Keratinocyte (primary cell): ENCODE data around the gene ZNF688. TPM values are rescaled to one million over a fixed set of nuclear protein-coding genes. Genes with fewer than 3 reads are reported as not detected.

Experiments used
- DNase-seq: peaks from one replicate; pipeline ENCODE4 v3.0.0-alpha.2; 2011; ENCODE audit warnings: low read depth, missing footprints, low spot score
- FAIRE-seq: peaks from 2 replicates; lab custom pipeline; 2011; peaks lifted over from hg19 to GRCh38; lab: Jason Lieb, UNC
- H2AFZ ChIP-seq: 2 replicates; pipeline ENCODE4 v1.6.0; 2012; ENCODE audit warnings: low read length, control low read depth, inconsistent platforms; ENCODE audit not compliant: control insufficient read depth
- H3K27ac ChIP-seq: 2 replicates; pipeline ENCODE4 v1.5.1; 2011; ENCODE audit warnings: low read length; ENCODE audit not compliant: control insufficient read depth, insufficient read depth
- H3K27me3 ChIP-seq: 3 replicates; pipeline ENCODE4 v1.6.0; 2011; ENCODE audit warnings: low read length; ENCODE audit not compliant: control insufficient read depth, insufficient read depth; ENCODE audit errors: extremely low read depth
- H3K36me3 ChIP-seq, 2 experiments: 2 replicates in 1 of 2; 3 replicates in 1 of 2; pipeline ENCODE4 v1.5.1; 2011; ENCODE audit warnings: low read length in 2 of 2, mild to moderate bottlenecking in 1 of 2; ENCODE audit not compliant: control insufficient read depth in 2 of 2, insufficient read depth in 2 of 2; ENCODE audit errors: extremely low read depth in 1 of 2
- H3K4me1 ChIP-seq: 3 replicates; pipeline ENCODE4 v1.5.1; 2011; ENCODE audit warnings: low read length; ENCODE audit not compliant: control insufficient read depth, insufficient read depth; ENCODE audit errors: extremely low read depth
- H3K4me2 ChIP-seq: 3 replicates; pipeline ENCODE4 v1.6.0; 2011; ENCODE audit warnings: low read depth, low read length; ENCODE audit not compliant: control insufficient read depth, insufficient read depth; ENCODE audit errors: extremely low read depth
- H3K4me3 ChIP-seq, 3 experiments: fragments of 200-600 bp in 1 of 3; sonication (generic) in 1 of 3; 2 replicates in 2 of 3; 3 replicates in 1 of 3; pipeline ENCODE4 v1.5.1; 2011 to 2016; ENCODE audit warnings: low read length in 3 of 3, mild to moderate bottlenecking in 3 of 3, control low read depth in 2 of 3, inconsistent platforms in 1 of 3, low read depth in 1 of 3, mixed read lengths in 1 of 3, mixed run types in 1 of 3, moderate library complexity in 1 of 3; ENCODE audit not compliant: control insufficient read depth in 2 of 3, insufficient read depth in 2 of 3; ENCODE audit errors: extremely low read depth in 1 of 3
- H3K79me2 ChIP-seq: 2 replicates; pipeline ENCODE4 v1.6.0; 2012; ENCODE audit warnings: low read length; ENCODE audit not compliant: control insufficient read depth, insufficient read depth
- H3K9ac ChIP-seq: 3 replicates; pipeline ENCODE4 v1.6.0; 2011; ENCODE audit warnings: low read length; ENCODE audit not compliant: control insufficient read depth, insufficient read depth; ENCODE audit errors: extremely low read depth
- H3K9me1 ChIP-seq: 3 replicates; pipeline ENCODE4 v1.6.0; 2011; ENCODE audit warnings: low read length; ENCODE audit not compliant: control insufficient read depth, insufficient read depth; ENCODE audit errors: extremely low read depth
- H3K9me3 ChIP-seq: 2 replicates; pipeline ENCODE4 v1.5.1; 2012; ENCODE audit warnings: low read depth, low read length; ENCODE audit not compliant: control insufficient read depth
- H4K20me1 ChIP-seq: 3 replicates; pipeline ENCODE4 v1.6.0; 2011; ENCODE audit warnings: low read length; ENCODE audit not compliant: control insufficient read depth, insufficient read depth; ENCODE audit errors: extremely low read depth
- EZH2 ChIP-seq: IDR thresholded peaks from one replicate; pipeline ENCODE4 v1.6.1; 2012; ENCODE audit warnings: inconsistent platforms, mild to moderate bottlenecking, low read length, moderate library complexity
- dilution Hi-C: fragments of 300-500 bp; cut with MboI; formaldehyde crosslinking; loops from one replicate; pipeline ENCODE4 v1.7.0; 2020; ENCODE audit warnings: low sequenced_read_pairs; ENCODE audit not compliant: extremely low pct_ligation_motif_present
- polyA plus RNA-seq, 5 experiments: library from polyadenylated mRNA; depleted of rRNA in 3 of 5; stranded (reverse) in 3 of 5; stranded (forward) in 1 of 5; unstranded in 1 of 5; fragments of >200 nt; gene quantifications; 1 replicate in 1 of 5; 2 replicates in 3 of 5; 3 replicates in 1 of 5; pipeline versions ENCODE4 v1.2.1 to v1.2.3, GENCODE V29; 2011 to 2012; ENCODE audit warnings: missing spikeins in 2 of 5, low read depth in 1 of 5, low replicate concordance in 1 of 5
- TF ChIP-seq, protein P1 (sequence below), 3 experiments: IDR thresholded peaks in 1 of 3; conservative IDR thresholded peaks in 1 of 3; optimal IDR thresholded peaks in 1 of 3; 2 replicates in 2 of 3; 3 replicates in 1 of 3; pipeline versions ENCODE3 to v1.5.1; 2011; ENCODE audit warnings: low read length in 3 of 3, mild to moderate bottlenecking in 3 of 3, moderate library complexity in 2 of 3, control low read depth in 1 of 3, inconsistent platforms in 1 of 3; ENCODE audit not compliant: insufficient read depth in 2 of 3; ENCODE audit errors: extremely low read depth in 1 of 3

Gene ZNF688
- polyA plus RNA-seq, 1 donor (not counting 4 experiments of a cell fraction or from before 2014, with no cell fraction given), result 4.9 TPM

- H3K4me1 ChIP-seq, result peaks cover 5% of the 10 kb centered on the region
- FAIRE-seq, result no peak
- no peak overlapping the region for H3K4me2 ChIP-seq
- H3K27ac ChIP-seq, result no peak overlapping the region
- no peak overlapping the region for H3K4me3 ChIP-seq
- no peak for DNase-seq
- TF ChIP-seq, protein P1, sequence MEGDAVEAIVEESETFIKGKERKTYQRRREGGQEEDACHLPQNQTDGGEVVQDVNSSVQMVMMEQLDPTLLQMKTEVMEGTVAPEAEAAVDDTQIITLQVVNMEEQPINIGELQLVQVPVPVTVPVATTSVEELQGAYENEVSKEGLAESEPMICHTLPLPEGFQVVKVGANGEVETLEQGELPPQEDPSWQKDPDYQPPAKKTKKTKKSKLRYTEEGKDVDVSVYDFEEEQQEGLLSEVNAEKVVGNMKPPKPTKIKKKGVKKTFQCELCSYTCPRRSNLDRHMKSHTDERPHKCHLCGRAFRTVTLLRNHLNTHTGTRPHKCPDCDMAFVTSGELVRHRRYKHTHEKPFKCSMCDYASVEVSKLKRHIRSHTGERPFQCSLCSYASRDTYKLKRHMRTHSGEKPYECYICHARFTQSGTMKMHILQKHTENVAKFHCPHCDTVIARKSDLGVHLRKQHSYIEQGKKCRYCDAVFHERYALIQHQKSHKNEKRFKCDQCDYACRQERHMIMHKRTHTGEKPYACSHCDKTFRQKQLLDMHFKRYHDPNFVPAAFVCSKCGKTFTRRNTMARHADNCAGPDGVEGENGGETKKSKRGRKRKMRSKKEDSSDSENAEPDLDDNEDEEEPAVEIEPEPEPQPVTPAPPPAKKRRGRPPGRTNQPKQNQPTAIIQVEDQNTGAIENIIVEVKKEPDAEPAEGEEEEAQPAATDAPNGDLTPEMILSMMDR (optimal IDR thresholded peaks at IDR 0.05 in 1 of 3, IDR thresholded peaks at IDR 0.05 in 1 of 3, conservative IDR thresholded peaks at IDR 0.05 in 1 of 3; ENCODE audit: extremely low read depth in 1 of 3, insufficient read depth in 2 of 3, low read length in 3 of 3), result no peak
- no peak for TF ChIP-seq EZH2
- no peaks in the 10 kb centered on the region for H3K27me3 ChIP-seq
- no peak overlapping the region for H2AFZ ChIP-seq
- no peaks in the 10 kb centered on the region for H3K36me3 ChIP-seq
- no peaks in the 10 kb centered on the region for H3K9me1 ChIP-seq
- H3K9ac ChIP-seq, result no peak overlapping the region
- H3K79me2 ChIP-seq, result no peaks in the 10 kb centered on the region
- H3K9me3 ChIP-seq, result no peaks in the 10 kb centered on the region
- no peaks in the 10 kb centered on the region for H4K20me1 ChIP-seq
- dilution Hi-C loops, result no loop called here
These were observed 22.9 kb downstream of the ZNF688 start for GRCh38 chr16:30548416-30549253.

GRCh38 chr16:30546115-30546514 is 25.4 kb downstream of the ZNF688 start:
- H3K9me1 ChIP-seq, result no peaks in the 10 kb centered on the region
- no peak overlapping the region for H3K4me2 ChIP-seq
- H3K4me3 ChIP-seq, result no peak overlapping the region
- no peaks in the 10 kb centered on the region for H4K20me1 ChIP-seq
- peaks cover 5% of the 10 kb centered on the region for H3K4me1 ChIP-seq
- H2AFZ ChIP-seq, result no peak overlapping the region
- TF ChIP-seq, protein P1 (optimal IDR thresholded peaks at IDR 0.05 in 1 of 3, IDR thresholded peaks at IDR 0.05 in 1 of 3, conservative IDR thresholded peaks at IDR 0.05 in 1 of 3; ENCODE audit: extremely low read depth in 1 of 3, insufficient read depth in 2 of 3, low read length in 3 of 3), result no peak
- TF ChIP-seq EZH2, result no peak
- DNase-seq, result no peak
- H3K27me3 ChIP-seq, result no peaks in the 10 kb centered on the region
- no peak overlapping the region for H3K9ac ChIP-seq
- no peaks in the 10 kb centered on the region for H3K36me3 ChIP-seq
- H3K9me3 ChIP-seq, result no peaks in the 10 kb centered on the region
- dilution Hi-C loops, result no loop called here
- H3K27ac ChIP-seq, result no peak overlapping the region
- no peaks in the 10 kb centered on the region for H3K79me2 ChIP-seq
- no peak for FAIRE-seq
